COR-L47 (cell line): ENCODE measurements around the gene GSTK1.
A peak's percentile ranks its signal among the peaks of the same experiment; 100 is the strongest.
"Not testable (repeated sequence)": the region's sequence is repeated elsewhere in the genome, so short reads cannot be mapped to it uniquely, and the experiment has no call there.

Experiments used
- DNase-seq: peaks from one replicate; lab custom pipeline; 2025; lab: John Stamatoyannopoulos, UW

The GSTK1 gene

GRCh38 chr7:143271240-143271639 lies 8.0 kb downstream of the GSTK1 start:
- no peak for DNase-seq

GRCh38 chr7:143272871-143273270 lies 9.6 kb downstream of the GSTK1 start:
- DNase-seq, result no peak

- no peak for DNase-seq
Observed at GRCh38 chr7:143279186-143280098, 16.2 kb downstream of the GSTK1 start.

- no peak for DNase-seq
Observed at GRCh38 chr7:143280160-143280559, 16.9 kb downstream of the GSTK1 start.

GRCh38 chr7:143280566-143280965 lies 17.3 kb downstream of the GSTK1 start:
- DNase-seq, result no peak

- no peak for DNase-seq
Observed at GRCh38 chr7:143281529-143281928, 18.3 kb downstream of the GSTK1 start.

GRCh38 chr7:143282124-143282523 lies 18.9 kb downstream of the GSTK1 start:
- DNase-seq, result no peak

- DNase-seq, result no peak
Observed at GRCh38 chr7:143283381-143283780, 20.1 kb downstream of the GSTK1 start.

GRCh38 chr7:143284591-143285469 lies 21.6 kb downstream of the GSTK1 start, which contains the start of gene TMEM139:
Gene TMEM139, plus strand, starts transcription at chr7:143284958. Its CDS starts 1,000 bp downstream, at chr7:143285958.
- DNase-seq, result no peak

- no peak for DNase-seq
Observed at GRCh38 chr7:143285470-143285778, 22.2 kb downstream of the GSTK1 start.

GRCh38 chr7:143285806-143286521 lies 22.7 kb downstream of the GSTK1 start:
- DNase-seq, result no peak

- no peak for DNase-seq
Observed at GRCh38 chr7:143286522-143286890, 23.3 kb downstream of the GSTK1 start.

- no peak for DNase-seq
Observed at GRCh38 chr7:143287339-143287934, 24.2 kb downstream of the GSTK1 start.

- peak; percentile 92 for DNase-seq
Observed at GRCh38 chr7:143287935-143288826, 24.9 kb downstream of the GSTK1 start, which contains the start of gene CASP2. Gene CASP2, plus strand, starts transcription at chr7:143288351. Its CDS starts 105 bp downstream, at chr7:143288456.

GRCh38 chr7:143288836-143289235 lies 25.6 kb downstream of the GSTK1 start:
- DNase-seq, result no peak

GRCh38 chr7:143289421-143289820 lies 26.2 kb downstream of the GSTK1 start:
- DNase-seq, result no peak

GRCh38 chr7:143289888-143290287 lies 26.6 kb downstream of the GSTK1 start:
- DNase-seq, result not testable (repeated sequence)

- no peak for DNase-seq
Observed at GRCh38 chr7:143290293-143290692, 27.1 kb downstream of the GSTK1 start.

GRCh38 chr7:143292876-143293275 lies 29.6 kb downstream of the GSTK1 start:
- DNase-seq, result no peak

- no peak for DNase-seq
Observed at GRCh38 chr7:143295870-143296269, 32.6 kb downstream of the GSTK1 start.

GRCh38 chr7:143296686-143297085 lies 33.4 kb downstream of the GSTK1 start:
- no peak for DNase-seq
